SKM-1 treated with dmso at 0.1 percent for 144 hours (cell line): ENCODE measurements around the gene TNS3.

Experiments used
- DNase-seq: peaks from one replicate; lab custom pipeline; 2025; ENCODE audit not compliant: unreplicated experiment; lab: John Stamatoyannopoulos, UW

Gene TNS3

GRCh38 chr7:47582764-47583738 is 1.1 kb upstream of the TNS3 start:
- no peak for DNase-seq

DNA sequence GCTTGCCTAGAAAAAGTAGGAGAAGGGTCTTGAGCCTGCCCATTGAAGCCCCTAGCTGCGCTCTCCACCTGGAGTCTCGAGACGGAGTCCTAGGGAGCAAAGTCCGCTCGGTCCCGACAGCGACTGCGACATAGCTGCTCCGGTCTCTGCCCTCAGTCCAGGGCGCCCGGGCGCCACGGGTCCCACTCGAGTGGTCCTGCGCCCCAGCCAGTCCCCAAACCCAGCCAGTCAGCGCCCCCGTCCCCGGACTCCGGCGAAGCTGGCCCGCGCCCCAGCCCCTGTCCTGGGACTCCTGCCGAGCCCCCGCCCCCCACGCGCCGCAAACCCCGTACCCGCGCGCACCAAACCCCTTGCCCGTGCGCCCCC is 490 bp downstream of the TNS3 start:
- DNase-seq: no peak

DNA sequence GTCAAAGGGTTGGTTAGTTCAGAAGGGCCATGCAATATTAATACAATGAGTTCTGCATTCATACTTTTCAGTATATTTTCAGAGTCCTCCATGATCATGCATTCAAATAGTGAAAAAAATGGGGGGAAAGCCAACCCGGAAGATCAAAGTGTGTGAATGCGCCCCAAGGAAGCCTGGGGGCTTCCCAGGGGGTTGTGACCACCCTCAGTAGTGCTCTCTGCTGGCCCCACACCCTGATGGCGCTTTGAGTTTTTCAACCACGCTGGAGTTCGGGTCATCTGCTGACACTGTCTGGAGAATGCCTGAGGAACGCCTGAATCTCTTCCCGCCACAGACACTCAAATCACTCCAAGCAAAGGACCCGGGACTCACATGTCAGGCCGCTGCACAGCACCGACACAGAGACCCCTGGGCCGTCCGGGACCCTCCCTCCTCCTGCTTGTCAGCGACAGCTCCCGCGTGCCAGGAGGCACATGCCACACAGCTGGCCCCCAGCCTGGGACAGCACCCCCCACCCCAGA is 1.0 kb downstream of the TNS3 start:
- DNase-seq: no peak

DNA sequence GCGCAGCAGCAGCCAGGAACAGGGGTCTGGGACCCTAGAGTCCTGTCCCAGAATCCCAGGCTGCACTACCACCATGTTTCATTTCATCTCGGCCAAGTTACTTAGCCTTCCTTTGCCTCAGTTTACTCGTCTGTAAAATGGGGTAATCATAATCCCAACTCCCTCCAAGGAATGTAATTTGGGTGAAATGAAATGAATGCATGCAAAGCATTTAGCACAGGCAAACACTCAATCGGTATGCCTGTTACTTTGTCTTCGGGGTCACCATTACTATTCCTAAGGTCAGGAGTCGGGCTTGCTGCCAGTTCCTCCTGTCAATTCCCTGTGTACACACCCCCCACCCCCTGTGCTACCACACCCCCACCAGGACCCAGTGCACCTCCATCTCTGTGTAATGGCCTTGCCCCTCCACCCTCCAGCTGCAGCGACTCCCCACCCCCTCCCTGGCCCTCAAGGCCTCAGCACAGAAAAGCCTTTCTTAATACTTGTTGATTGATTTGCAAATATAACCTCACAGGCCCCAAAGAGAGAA is 1.7 kb downstream of the TNS3 start:
- DNase-seq: no peak

- DNase-seq: no peak
Observed at GRCh38 chr7:47579458-47579857, 2.5 kb downstream of the TNS3 start.

- DNase-seq: no peak
Observed at GRCh38 chr7:47578579-47579270, 3.2 kb downstream of the TNS3 start.

DNA sequence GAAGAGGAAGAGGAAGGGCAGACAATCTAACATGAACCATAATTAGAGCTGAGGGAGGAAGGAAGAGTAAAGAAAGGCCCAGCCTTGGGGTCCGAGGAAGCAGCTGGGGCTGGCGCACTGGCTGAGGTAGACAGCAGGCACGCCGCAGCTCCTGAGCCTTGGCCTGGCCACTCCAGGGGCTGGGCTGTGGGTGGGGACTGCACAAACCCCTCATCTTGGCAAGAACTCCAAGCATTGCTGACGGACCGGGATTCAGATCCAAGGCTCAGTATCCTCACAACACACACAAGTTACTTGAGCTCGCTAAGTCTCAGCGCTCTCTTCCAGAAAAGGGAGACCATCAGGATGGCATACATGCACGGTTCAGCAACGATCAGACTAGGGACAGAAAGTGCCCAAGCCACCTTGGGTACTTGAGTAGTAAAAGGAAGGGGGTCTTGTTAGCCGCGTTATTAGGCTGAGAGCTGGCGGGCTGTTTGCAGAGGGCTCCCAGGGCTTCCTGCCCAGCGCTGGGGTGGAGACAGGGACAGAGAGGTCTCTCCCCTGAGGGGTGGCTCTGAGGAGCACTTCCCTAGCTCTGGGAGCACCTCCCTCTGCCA is 4.5 kb downstream of the TNS3 start:
- DNase-seq: peak; percentile 59

DNA sequence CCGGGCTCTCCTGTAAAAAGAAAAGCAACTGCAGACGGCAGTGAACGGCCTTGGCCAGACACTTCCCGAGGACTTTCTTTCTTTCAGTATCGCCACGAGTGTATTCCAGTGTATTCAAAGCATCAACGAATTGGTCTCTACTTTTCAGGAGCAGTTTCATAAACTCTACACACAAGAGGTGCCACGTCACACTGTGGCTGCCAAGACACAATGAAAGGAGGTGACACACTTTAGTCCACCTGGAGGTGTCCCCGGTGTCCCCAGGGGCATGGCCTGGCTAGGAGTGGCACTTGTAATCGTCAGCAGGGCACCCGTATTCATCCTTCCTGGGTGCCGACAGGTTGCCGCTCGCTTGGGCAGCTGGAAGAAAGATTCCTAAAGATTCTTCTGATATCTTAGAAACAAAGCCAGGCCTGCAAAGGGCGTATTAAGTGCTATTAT is 5.0 kb downstream of the TNS3 start:
- no peak for DNase-seq

DNA sequence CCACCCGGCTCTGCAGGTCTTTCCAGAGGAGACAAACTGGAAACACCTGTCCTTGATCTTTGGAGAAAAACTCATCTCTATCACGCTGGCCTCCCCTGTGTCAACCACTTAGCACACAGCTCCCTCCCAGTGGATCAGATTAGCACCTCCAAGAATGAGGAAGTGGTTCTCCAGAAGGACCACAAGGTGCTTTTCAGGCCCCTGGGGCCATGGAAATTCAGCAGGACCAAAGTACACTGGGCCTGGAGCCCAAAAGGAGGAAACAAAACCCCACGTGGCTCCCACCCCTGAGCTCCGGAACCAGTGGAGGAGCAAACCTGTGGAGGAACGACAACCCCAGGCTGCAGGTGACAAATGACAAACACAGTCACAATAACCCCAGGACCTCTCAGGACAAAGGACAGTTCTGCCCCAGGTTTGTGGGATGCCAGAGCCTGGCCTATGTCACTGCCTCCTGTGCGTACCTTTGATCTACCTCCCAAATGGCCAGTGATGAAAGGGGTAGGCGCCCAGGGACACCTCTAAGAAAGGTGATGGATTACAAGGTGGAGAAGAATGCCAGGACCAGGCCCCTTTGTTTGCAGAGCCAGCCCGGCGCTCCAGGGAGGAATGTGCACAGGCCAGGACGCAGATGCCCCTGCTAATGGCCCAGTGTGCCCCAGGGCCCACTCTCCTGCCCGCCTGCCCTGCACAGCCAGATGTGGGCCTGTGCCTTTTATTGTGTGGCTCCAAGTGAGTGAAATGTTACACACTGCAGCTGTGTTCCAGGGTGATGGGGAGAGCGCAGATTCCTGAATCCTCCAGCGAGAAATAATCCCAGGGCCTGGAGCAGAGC is 5.7 kb downstream of the TNS3 start:
- DNase-seq: peak; percentile 63

DNA sequence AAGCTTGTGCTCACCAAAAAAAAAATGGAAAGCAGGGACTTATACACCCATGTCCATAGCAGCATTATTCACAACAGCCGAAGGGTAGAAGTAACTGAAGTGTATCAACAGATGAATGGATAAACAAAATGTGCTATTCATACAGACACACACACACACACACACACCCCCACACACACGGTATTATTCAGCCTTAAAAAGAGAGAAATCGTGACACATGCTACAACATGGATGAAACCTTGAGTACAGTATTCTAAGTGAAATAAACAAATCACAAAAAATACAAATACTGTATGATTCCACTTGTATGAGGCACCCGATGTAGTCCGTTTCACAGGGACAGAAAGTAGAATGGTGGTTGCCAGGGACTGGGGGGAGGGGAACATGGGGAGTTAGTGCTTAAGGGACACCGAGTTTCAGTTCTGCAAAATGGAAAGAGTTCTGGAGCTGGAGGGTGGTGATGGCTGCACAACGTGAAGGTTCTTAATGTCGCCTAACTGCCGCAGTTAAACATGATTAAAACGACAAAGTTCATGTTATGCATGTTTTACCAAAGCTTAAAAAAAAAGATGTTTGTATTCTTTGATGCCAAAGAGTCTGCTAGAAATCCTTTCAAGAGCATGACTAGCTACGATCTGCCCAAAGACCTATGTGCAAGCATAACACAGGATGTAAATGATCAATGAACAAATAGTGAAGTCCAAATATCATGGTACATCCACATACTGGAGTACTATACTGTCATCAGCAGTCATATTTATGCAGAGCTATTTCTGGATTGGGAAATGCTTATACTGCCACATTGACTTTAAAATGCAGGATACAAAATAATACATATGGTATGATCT is 7.2 kb downstream of the TNS3 start:
- peak; percentile 85 for DNase-seq

DNA sequence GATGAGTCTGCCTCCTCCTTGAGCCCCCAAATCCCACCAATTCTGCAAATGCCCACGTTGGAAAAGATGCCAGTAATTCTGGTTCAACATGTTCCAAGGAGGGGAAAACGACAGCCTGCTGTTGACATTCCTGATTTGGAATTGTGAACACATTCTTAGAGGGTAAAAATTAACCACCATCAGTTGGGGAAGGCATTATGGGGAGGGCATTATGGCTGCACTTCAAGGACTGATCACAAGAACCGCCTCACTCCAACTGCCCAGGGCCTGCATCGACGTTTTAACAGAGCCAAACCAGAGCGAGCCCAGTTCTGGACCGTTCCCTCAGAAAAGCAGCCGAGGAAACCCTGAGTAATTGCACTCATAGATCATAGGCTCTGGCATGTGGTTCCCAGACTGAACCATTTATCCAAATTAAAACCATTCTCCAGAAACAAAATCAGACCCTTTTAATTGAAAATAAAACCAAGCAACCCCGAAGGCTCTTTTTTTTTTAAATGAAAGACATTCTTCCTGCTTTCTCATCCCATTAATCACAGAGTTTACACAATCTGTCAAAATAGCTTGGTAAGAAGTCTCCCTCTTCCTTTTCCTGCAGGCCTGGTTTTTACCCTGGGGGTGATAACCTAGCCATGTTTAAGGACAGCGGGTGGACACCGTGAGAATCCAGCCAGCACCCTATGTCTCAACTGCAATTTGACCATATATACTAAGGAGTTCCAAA is 8.0 kb downstream of the TNS3 start:
- DNase-seq: peak; percentile 69

DNA sequence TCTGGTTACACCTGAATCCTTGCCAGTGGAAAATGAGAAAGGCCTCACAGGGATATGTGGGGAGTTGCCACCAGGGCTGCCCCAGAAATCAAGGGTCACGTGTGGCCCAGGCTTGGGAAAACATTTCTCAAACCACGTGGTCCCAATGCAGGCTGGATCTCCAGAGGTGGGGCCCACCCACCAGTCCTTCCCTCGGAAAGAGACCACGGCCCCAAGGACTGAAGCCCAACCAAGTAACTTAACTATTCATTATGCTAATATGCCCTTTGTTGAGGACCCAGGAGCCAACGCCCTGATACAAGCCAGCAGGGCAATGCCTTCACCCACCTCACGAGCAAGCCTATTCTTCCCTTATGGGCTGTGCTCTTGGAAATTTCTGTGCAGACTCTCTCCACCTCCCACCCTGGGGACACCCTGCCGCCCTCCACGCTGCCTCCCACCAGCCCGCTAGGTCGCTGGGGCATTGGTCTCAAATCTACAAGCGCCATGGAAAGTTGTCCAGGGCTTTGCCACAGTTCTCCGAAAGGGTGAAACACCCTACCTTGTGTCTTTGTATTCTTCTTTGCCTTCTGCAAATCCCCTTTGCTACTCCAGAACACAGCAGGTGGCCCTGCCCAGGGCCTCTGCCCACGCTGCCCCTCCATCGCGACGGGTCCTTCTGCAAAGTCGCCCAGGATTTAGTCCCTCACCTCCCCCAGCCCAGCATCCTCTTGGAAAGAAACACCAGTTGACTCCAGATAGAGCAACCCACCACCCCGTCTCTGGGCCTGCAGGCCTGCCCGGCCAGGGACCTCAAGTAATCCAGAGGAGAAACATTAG is 8.8 kb downstream of the TNS3 start:
- DNase-seq: no peak

GRCh38 chr7:47572094-47572445 is 9.8 kb downstream of the TNS3 start:
- DNase-seq: no peak

DNA sequence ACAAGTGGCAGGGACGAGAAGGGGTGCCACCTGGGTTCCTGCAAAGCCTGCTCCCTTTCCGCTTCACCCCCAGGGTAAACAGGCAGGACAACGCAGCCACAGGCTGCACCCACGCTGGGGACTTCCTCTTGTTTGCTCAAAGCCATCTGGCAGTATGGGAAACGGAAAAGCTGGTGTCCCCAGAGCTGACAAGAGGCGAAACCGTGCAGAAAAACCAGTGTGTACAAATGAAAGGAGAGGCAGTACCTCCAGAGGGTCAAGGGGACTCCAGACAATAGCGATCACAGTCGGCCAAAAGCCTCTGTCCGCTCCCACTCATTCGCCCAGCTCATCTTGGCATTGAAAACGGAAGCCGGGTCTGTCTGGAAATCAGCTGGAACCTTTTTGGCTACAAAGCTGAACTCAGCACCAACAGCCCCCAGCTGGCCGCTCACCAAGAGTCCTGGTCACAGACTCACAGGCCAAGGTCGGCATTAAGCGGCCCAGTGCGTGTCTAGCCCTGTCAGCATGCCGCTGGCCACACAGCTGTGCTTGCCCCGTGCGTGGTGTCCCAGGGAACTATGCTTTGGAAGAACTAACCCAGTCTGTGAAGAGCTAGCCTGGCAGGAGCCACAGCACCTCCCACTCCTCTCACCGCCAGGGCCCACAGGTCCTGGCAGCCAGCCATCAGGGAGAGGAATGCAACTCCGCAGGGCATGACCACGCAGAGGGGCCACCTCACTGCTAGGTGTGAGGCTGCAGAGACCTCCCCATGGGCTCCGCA is 10.4 kb downstream of the TNS3 start:
- peak; percentile 56 for DNase-seq

DNA sequence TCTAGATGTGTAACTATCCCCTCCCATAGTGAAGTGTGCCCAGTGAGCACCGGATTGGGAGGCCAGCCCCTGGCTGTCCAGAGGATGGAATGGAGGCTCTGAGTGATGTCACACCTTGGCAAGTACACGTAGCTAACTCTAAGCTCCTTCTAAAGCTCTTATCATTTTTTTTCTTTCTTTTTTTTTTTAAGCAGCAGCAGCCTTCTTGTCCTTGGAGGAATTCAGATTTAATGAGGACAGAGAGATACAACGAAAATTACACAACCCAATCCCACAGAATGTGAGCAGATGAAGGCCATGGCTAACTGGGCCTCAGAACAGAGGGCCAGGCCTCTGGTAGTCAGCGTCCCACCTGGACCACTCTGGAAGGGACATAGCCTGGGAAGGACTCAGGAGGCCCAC is 11.3 kb downstream of the TNS3 start:
- no peak for DNase-seq

DNA sequence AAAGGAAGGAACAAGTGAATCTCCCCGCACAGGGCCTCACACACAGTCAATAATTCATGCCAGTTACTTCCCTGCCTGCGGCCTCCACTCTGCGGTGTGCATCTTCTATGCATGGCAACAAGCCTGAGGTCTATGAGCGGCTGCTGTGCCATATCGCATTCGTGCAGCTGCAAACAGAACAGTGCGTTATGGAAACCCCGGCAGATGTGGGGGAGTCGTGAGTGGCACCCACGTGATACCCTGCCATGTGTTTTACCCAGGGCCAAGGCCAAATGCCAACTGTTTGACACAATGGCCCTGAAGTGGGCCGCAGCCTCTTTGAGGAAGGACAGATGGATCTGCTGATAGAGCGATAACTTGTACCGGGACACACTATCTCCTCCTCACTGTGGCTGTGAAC is 13.4 kb downstream of the TNS3 start:
- DNase-seq: no peak

DNA sequence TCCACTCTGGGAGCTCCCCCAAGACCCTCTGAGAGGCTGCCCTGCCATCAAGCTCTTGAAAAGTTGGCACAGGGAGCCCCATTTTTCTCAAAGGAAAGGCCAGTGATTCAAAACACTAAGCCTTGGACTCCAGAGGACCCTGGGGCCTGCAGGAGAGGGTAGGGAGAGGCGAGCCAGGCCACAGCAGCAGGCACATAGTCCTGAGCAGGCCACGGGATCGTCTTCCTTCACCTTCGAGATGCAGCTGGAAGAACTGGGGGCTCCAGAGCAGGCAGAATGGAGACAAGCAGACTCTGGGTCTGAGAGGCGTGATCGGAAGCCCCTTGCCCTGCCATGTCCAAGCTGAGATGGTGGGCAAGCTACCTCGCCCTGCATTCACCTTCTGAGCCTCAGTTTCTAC is 13.9 kb downstream of the TNS3 start:
- DNase-seq: no peak
